SU-DHL-6 (cell line): Measurements from ENCODE around the gene DAPK3.
"Not testable (repeated sequence)": the region's sequence is repeated elsewhere in the genome, so short reads cannot be mapped to it uniquely, and the experiment has no call there.

Experiments
- H2AFZ ChIP-seq: fragments of 200-600 bp; sonication (generic); 2 replicates; pipeline ENCODE4 v1.6.1; 2014; ENCODE audit warnings: low read depth, mild to moderate bottlenecking, moderate library complexity, mixed read lengths, antibody characterized with exemption, low read length; ENCODE audit not compliant: severe bottlenecking
- H3F3A ChIP-seq: fragments of 200-600 bp; shearing (Covaris generic); 2 replicates; pipeline ENCODE4 v1.6.0; 2016; ENCODE audit warnings: antibody characterized with exemption, mild to moderate bottlenecking; ENCODE audit not compliant: insufficient read depth
- H3K27ac ChIP-seq: fragments of 200-600 bp; sonication (generic); 2 replicates; pipeline ENCODE4 v1.5.1; 2016; ENCODE audit warnings: low read depth, mild to moderate bottlenecking, low read length, moderate library complexity, mixed read lengths
- H3K27me3 ChIP-seq: fragments of 200-600 bp; sonication (generic), shearing (Covaris generic); 2 replicates; pipeline ENCODE4 v1.6.0; 2014; ENCODE audit warnings: mild to moderate bottlenecking, low read length
- H3K36me3 ChIP-seq: fragments of 200-600 bp; sonication (generic); 2 replicates; pipeline ENCODE4 v1.6.1; 2014; ENCODE audit warnings: mild to moderate bottlenecking, low read length, mixed read lengths
- H3K4me2 ChIP-seq: fragments of 300-600, 200-600 bp; shearing (Covaris generic), sonication (generic); 2 replicates; pipeline ENCODE4 v1.6.0; 2014; ENCODE audit warnings: low read length, low read depth, mild to moderate bottlenecking; ENCODE audit not compliant: poor library complexity, severe bottlenecking
- H3K4me3 ChIP-seq: fragments of 200-600 bp; sonication (generic); 2 replicates; pipeline ENCODE4 v1.5.1; 2014; ENCODE audit warnings: antibody characterized with exemption, low read length, mild to moderate bottlenecking, mixed read lengths; ENCODE audit not compliant: insufficient read depth, poor library complexity, severe bottlenecking
- H3K79me2 ChIP-seq: fragments of 200-600 bp; sonication (generic); 2 replicates; pipeline ENCODE4 v1.6.1; 2014; ENCODE audit warnings: mild to moderate bottlenecking, low read length, moderate library complexity; ENCODE audit not compliant: insufficient read depth
- H3K9ac ChIP-seq: fragments of 200-600 bp; sonication (generic); 2 replicates; pipeline ENCODE4 v1.7.0; 2014; ENCODE audit warnings: mild to moderate bottlenecking, low read length
- H3K9me2 ChIP-seq: fragments of 200-600 bp; sonication (generic); replicated peaks from 2 replicates; pipeline ENCODE4 v1.6.1; 2014; ENCODE audit warnings: low read length; ENCODE audit not compliant: insufficient read depth
- H3K9me3 ChIP-seq: fragments of 200-600 bp; sonication (generic); 2 replicates; pipeline ENCODE4 v1.6.1; 2014; ENCODE audit warnings: low read length, mixed read lengths; ENCODE audit not compliant: insufficient read depth
- H4K20me1 ChIP-seq: fragments of 200-600 bp; sonication (generic); 2 replicates; pipeline ENCODE4 v1.6.1; 2014; ENCODE audit warnings: low read depth, mild to moderate bottlenecking, antibody characterized with exemption, low read length, moderate library complexity, mixed read lengths
- CTCF ChIP-seq: fragments of 200-600 bp; sonication (generic); IDR thresholded peaks from one replicate; pipeline ENCODE4 v1.5.1; 2017; ENCODE audit warnings: antibody characterized with exemption, mild to moderate bottlenecking, low read length, moderate library complexity; ENCODE audit not compliant: insufficient read depth, poor library complexity, severe bottlenecking
- EZH2phosphoT487 ChIP-seq: fragments of 200-600 bp; sonication (generic), shearing (Covaris generic); conservative IDR thresholded peaks from 2 replicates; pipeline ENCODE4 v1.6.1; 2018; ENCODE audit warnings: mild to moderate bottlenecking, antibody characterized with exemption, low read length, moderate library complexity, mixed read lengths

DAPK3 gene

DNA sequence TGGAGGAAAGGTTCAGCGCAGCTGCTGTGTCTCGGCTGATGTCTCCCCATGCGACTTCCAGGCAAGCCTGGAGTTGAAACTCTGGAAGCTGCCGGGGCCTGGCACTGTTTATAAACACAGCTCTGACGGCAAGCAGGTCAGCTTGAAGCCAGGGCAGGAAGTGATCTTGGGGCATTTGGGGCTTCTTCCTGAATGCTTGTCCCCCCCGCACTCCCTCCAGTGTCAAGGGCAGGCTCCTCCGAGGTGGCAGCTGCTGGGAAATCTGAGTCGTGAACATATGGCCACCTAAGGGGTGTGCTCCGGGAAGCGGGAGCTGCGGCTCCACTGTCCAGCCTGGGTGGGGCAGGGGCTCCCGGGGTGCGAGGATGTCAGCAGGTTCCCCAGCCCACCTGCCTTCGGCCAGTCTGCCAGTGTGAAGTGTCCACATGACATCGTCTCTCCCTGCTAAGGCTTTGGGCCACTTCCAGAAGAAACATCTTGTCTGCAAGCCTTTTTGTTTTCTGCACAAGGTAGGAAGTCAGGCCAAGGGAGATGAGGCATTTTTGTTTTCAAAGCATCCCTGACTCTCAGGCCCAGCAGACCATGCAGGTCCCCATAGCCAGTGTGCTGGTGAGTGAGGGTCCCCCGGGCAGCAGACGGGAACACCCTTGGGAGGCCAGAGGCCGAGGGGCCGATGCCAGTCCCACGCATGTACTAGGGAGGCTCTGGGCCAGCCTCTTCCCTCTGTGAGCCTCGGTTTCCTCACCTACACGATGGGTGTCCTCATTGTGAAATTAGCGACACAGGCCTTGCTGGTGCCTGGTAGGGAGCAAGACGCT is 39.3 kb upstream of the DAPK3 start:
- Histone ChIP-seq H3K36me3 (no peaks in the 10 kb centered on the region), H3K9me3 (no peaks in the 10 kb centered on the region), H3K9me2 (no peaks in the 10 kb centered on the region), H3K27me3 (no peaks in the 10 kb centered on the region), H3K4me2 (no peak overlapping the region), H3K9ac (no peak overlapping the region), H3K4me3 (no peak overlapping the region), H3F3A (no peaks in the 10 kb centered on the region), H4K20me1 (no peaks in the 10 kb centered on the region), H3K27ac (no peak overlapping the region), H2AFZ (no peak overlapping the region), H3K79me2 (peaks cover 42% of the 10 kb centered on the region)
- TF ChIP-seq CTCF (no peak), EZH2phosphoT487 (no peak)

DNA sequence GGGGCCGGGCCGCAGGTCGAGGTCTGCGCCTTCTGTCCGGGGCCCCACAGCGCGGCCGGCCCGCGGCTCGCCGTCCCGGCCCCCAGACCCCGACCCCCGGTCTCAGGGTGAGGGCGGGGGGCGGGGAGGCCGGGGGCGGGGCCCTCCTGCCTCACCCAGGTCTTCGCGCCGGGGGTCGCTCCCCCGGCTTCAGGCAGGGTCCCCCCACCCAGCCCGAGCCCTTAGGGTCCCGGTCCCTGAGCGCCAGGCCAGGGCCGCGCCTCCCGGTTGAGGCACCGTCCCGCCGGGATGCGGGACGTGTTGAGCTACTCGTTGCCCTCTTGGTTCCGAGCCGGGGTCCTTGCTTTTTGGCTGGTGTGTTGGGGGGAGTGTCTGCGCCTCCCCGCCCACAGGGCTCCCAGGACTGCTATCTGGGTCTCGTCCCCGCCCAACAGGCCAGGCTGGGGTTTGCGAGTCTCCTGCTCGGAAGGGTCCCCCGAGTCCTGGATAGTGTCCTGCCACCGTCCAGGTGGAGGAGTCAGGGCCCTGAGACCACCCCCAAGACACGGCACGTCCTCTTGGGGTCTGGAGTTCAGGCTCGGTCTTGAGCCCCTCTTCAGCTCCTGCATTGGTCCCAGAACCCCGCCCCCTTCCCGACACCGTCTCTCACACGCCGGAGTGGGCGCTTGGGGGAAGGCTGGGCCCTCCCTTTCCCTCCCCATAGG is 37.1 kb upstream of the DAPK3 start:
- TF ChIP-seq EZH2phosphoT487 (no peak), CTCF (no peak)
- Histone ChIP-seq H3K4me2 (peak overlapping the region; percentile 72), H2AFZ (no peak overlapping the region), H3K9me2 (no peaks in the 10 kb centered on the region), H3K27ac (peak overlapping the region; percentile 30; the same call in 1 of the 2 replicates), H3K79me2 (peaks cover 41% of the 10 kb centered on the region), H3K9me3 (no peaks in the 10 kb centered on the region), H3F3A (no peaks in the 10 kb centered on the region), H3K36me3 (no peaks in the 10 kb centered on the region), H3K27me3 (no peaks in the 10 kb centered on the region), H3K4me3 (peak overlapping the region; percentile 86), H4K20me1 (no peaks in the 10 kb centered on the region), H3K9ac (peak overlapping the region; percentile 92)

- Histone ChIP-seq H3K9ac (peak within 1 kb of the TSS; percentile 92), H3K27ac (peak within 1 kb of the TSS; percentile 79), H4K20me1 (no peaks in the 10 kb centered on the region), H3K9me3 (no peaks in the 10 kb centered on the region), H3K79me2 (peaks cover 41% of the 10 kb centered on the region), H3K36me3 (no peaks in the 10 kb centered on the region), H3K4me2 (peak within 1 kb of the TSS; percentile 93), H3K27me3 (no peaks in the 10 kb centered on the region), H3K4me3 (peak within 1 kb of the TSS; percentile 86), H2AFZ (peak within 1 kb of the TSS; percentile 94), H3F3A (no peaks in the 10 kb centered on the region), H3K9me2 (no peaks in the 10 kb centered on the region)
- no peak for TF ChIP-seq CTCF
- no peak for TF ChIP-seq EZH2phosphoT487
These were observed 36.3 kb upstream of the DAPK3 start, which contains the start of gene PIAS4 for GRCh38 chr19:4007021-4007835. PIAS4 (plus strand) TSS chr19:4007736; CDS start chr19:4007761, 25 bp downstream.

DNA sequence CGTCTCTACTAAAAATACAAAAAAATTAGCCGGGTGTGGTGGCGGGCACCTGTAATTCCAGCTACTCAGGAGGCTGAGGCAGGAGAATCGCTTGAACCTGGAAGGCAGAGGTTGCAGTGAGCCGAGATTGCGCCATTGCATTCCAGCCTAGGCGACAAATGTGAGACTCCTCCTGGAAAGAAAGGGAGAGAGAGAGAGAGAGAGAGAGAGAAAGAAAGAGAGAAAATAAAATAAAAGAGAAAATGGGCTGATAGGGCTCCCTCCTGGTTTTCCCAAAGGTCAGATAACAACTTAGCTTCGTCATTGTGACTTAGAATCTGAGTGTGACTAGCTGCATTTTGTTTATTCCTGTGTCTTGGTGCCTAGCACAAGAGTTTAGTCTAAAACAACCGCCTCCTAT is 34.5 kb upstream of the DAPK3 start:
- H3K79me2 ChIP-seq = peaks cover 31% of the 10 kb centered on the region
- H2AFZ ChIP-seq, H3K9me3 ChIP-seq, H3K4me3 ChIP-seq, H3K27me3 ChIP-seq, H3K27ac ChIP-seq, H3K36me3 ChIP-seq, H3K4me2 ChIP-seq, H3K9me2 ChIP-seq, H4K20me1 ChIP-seq, H3K9ac ChIP-seq, H3F3A ChIP-seq: not testable (repeated sequence)

- H3K27ac ChIP-seq, H3K36me3 ChIP-seq, H3K9me2 ChIP-seq, H3F3A ChIP-seq, H3K79me2 ChIP-seq, H3K9ac ChIP-seq, H3K4me2 ChIP-seq, H3K4me3 ChIP-seq, H3K9me3 ChIP-seq, H2AFZ ChIP-seq, H3K27me3 ChIP-seq, H4K20me1 ChIP-seq: not testable (repeated sequence)
These were observed 29.9 kb upstream of the DAPK3 start for GRCh38 chr19:4000798-4001197.
